ENCODE measurements around the gene CEP128. TPM values are rescaled to one million over a fixed set of nuclear protein-coding genes. Genes with fewer than 3 reads are reported as not detected.

The CEP128 gene
- total RNA-seq, 1 donor = 5.4 TPM

DNA sequence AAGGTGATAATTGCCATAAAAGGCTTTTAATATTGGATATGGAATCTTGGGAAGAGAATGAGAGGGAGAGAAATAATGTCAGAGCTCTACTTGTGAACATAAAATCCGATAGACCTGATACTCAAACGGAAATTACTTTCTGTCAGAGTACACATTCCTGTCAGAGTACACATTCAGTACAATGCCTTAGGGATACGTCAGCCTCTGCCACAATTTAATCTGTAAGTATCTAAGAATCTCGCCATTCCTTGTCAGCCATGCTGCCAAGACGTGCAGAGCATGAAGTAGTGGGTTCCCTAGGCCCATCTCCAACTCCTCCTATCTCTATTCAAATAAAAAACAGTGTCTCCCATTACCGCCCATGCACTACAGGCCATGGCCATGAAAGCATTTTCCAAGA, 242.6 kb downstream of the CEP128 start:
- no peak overlapping the region for H3K27ac ChIP-seq (ENCODE audit: low read depth, low read length)
- H3K36me3 ChIP-seq (ENCODE audit: insufficient read depth, low read length) = no peaks in the 10 kb centered on the region
- no peak overlapping the region for H3K4me2 ChIP-seq (ENCODE audit: insufficient read depth, low read length)
- DNase-seq (ENCODE audit: insufficient read length, low spot score, missing footprints) = no peak
- no peaks in the 10 kb centered on the region for H4K20me1 ChIP-seq (ENCODE audit: insufficient read depth, low read length)
- no peaks in the 10 kb centered on the region for H3K27me3 ChIP-seq (ENCODE audit: insufficient read depth, low read length)
- no peak overlapping the region for H2AFZ ChIP-seq (ENCODE audit: low read length)
- no peak overlapping the region for H3K4me3 ChIP-seq (ENCODE audit: insufficient read depth, low read length)
- H3K9me3 ChIP-seq (ENCODE audit: low read depth, low read length) = no peaks in the 10 kb centered on the region
- no peaks in the 10 kb centered on the region for H3K79me2 ChIP-seq (ENCODE audit: insufficient read depth, low read length)
- no peaks in the 10 kb centered on the region for H3K4me1 ChIP-seq (ENCODE audit: insufficient read depth, low read length)
- TF ChIP-seq, protein P1, sequence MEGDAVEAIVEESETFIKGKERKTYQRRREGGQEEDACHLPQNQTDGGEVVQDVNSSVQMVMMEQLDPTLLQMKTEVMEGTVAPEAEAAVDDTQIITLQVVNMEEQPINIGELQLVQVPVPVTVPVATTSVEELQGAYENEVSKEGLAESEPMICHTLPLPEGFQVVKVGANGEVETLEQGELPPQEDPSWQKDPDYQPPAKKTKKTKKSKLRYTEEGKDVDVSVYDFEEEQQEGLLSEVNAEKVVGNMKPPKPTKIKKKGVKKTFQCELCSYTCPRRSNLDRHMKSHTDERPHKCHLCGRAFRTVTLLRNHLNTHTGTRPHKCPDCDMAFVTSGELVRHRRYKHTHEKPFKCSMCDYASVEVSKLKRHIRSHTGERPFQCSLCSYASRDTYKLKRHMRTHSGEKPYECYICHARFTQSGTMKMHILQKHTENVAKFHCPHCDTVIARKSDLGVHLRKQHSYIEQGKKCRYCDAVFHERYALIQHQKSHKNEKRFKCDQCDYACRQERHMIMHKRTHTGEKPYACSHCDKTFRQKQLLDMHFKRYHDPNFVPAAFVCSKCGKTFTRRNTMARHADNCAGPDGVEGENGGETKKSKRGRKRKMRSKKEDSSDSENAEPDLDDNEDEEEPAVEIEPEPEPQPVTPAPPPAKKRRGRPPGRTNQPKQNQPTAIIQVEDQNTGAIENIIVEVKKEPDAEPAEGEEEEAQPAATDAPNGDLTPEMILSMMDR (IDR thresholded peaks at IDR 0.05; ENCODE audit: extremely low read depth, low read depth, low read length) = no peak

DNA sequence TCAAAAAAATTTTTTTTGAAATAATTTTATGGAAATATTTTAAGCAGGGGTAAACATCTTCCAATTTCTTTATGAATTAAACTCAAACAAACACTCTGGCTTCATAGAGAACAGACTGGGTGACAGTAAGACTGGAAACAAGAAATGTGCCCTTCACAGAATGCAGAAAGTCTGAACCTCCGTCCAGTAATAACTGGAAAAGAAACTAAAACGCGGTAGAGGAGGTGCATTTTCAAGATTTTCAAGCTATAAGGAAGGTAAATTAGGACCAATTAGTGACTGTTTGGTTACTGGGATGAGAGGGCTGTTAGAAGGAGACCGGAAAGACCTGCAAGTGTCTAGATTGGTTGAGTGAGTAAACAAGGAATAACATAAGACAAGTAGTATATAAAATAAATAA, 245.7 kb downstream of the CEP128 start:
- no peaks in the 10 kb centered on the region for H3K4me1 ChIP-seq (ENCODE audit: insufficient read depth, low read length)
- H4K20me1 ChIP-seq (ENCODE audit: insufficient read depth, low read length) = no peaks in the 10 kb centered on the region

GRCh38 chr14:80692903-80693302, 248.6 kb downstream of the CEP128 start:
- no peaks in the 10 kb centered on the region for H4K20me1 ChIP-seq (ENCODE audit: insufficient read depth, low read length)
- H3K4me3 ChIP-seq (ENCODE audit: insufficient read depth, low read length) = no peak overlapping the region
- no peak overlapping the region for H3K27ac ChIP-seq (ENCODE audit: low read depth, low read length)
- TF ChIP-seq, protein P1 (IDR thresholded peaks at IDR 0.05; ENCODE audit: extremely low read depth, low read depth, low read length) = no peak
- no peak overlapping the region for H2AFZ ChIP-seq (ENCODE audit: low read length)
- DNase-seq (ENCODE audit: insufficient read length, low spot score, missing footprints) = no peak
- no peaks in the 10 kb centered on the region for H3K4me1 ChIP-seq (ENCODE audit: insufficient read depth, low read length)
- no peaks in the 10 kb centered on the region for H3K36me3 ChIP-seq (ENCODE audit: insufficient read depth, low read length)
- no peaks in the 10 kb centered on the region for H3K9me3 ChIP-seq (ENCODE audit: low read depth, low read length)
- H3K4me2 ChIP-seq (ENCODE audit: insufficient read depth, low read length) = no peak overlapping the region
- no peaks in the 10 kb centered on the region for H3K79me2 ChIP-seq (ENCODE audit: insufficient read depth, low read length)
- no peaks in the 10 kb centered on the region for H3K27me3 ChIP-seq (ENCODE audit: insufficient read depth, low read length)

More for the DNA sequence above, 245.7 kb downstream of the CEP128 start:
- TF ChIP-seq, protein P1 (IDR thresholded peaks at IDR 0.05; ENCODE audit: extremely low read depth, low read depth, low read length) = no peak
- Histone ChIP-seq H3K36me3 (ENCODE audit: insufficient read depth, low read length) (no peaks in the 10 kb centered on the region), H3K4me2 (ENCODE audit: insufficient read depth, low read length) (no peak overlapping the region), H3K9me3 (ENCODE audit: low read depth, low read length) (no peaks in the 10 kb centered on the region), H3K79me2 (ENCODE audit: insufficient read depth, low read length) (no peaks in the 10 kb centered on the region), H2AFZ (ENCODE audit: low read length) (no peak overlapping the region), H3K27ac (ENCODE audit: low read depth, low read length) (no peak overlapping the region), H3K27me3 (ENCODE audit: insufficient read depth, low read length) (no peaks in the 10 kb centered on the region), H3K4me3 (ENCODE audit: insufficient read depth, low read length) (no peak overlapping the region)
- DNase-seq (ENCODE audit: insufficient read length, low spot score, missing footprints) = no peak

DNA sequence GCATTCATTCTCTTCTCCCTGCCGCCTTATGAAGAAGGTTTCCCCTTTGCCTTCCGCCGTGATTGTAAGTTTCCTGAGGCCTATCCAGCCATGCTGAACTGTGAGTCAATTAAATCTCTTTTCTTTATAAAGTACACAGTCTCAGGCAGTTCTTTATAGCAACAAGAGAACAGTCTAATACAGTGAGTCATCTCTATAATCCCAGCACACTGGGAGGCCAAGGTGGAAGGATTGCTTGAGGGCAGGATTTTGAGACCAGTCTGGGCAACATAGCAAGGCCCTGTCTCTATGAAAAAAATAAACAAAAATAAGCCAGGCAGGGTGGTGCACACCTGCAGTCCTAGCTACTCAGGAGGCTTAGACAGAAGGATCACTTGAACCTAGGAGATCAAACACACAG, 259.9 kb downstream of the CEP128 start:
- no peaks in the 10 kb centered on the region for H3K36me3 ChIP-seq (ENCODE audit: insufficient read depth, low read length)
- no peaks in the 10 kb centered on the region for H3K4me1 ChIP-seq (ENCODE audit: insufficient read depth, low read length)
- no peak overlapping the region for H3K27ac ChIP-seq (ENCODE audit: low read depth, low read length)
- no peaks in the 10 kb centered on the region for H3K9me3 ChIP-seq (ENCODE audit: low read depth, low read length)
- no peaks in the 10 kb centered on the region for H4K20me1 ChIP-seq (ENCODE audit: insufficient read depth, low read length)
- DNase-seq (ENCODE audit: insufficient read length, low spot score, missing footprints) = no peak
- no peaks in the 10 kb centered on the region for H3K79me2 ChIP-seq (ENCODE audit: insufficient read depth, low read length)
- H3K4me2 ChIP-seq (ENCODE audit: insufficient read depth, low read length) = no peak overlapping the region
- no peak overlapping the region for H2AFZ ChIP-seq (ENCODE audit: low read length)
- H3K27me3 ChIP-seq (ENCODE audit: insufficient read depth, low read length) = no peaks in the 10 kb centered on the region
- TF ChIP-seq, protein P1 (IDR thresholded peaks at IDR 0.05; ENCODE audit: extremely low read depth, low read depth, low read length) = no peak
- H3K4me3 ChIP-seq (ENCODE audit: insufficient read depth, low read length) = no peak overlapping the region
